CD4-positive, alpha-beta T cell treated with Interleukin-4 for 4 hours (primary cell): ENCODE measurements around the gene ATG4A.

ENCODE experiments used
- DNase-seq: peaks from one replicate; pipeline ENCODE4 v3.0.0-alpha.2; 2020

The ATG4A gene, protein sequence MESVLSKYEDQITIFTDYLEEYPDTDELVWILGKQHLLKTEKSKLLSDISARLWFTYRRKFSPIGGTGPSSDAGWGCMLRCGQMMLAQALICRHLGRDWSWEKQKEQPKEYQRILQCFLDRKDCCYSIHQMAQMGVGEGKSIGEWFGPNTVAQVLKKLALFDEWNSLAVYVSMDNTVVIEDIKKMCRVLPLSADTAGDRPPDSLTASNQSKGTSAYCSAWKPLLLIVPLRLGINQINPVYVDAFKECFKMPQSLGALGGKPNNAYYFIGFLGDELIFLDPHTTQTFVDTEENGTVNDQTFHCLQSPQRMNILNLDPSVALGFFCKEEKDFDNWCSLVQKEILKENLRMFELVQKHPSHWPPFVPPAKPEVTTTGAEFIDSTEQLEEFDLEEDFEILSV

DNA sequence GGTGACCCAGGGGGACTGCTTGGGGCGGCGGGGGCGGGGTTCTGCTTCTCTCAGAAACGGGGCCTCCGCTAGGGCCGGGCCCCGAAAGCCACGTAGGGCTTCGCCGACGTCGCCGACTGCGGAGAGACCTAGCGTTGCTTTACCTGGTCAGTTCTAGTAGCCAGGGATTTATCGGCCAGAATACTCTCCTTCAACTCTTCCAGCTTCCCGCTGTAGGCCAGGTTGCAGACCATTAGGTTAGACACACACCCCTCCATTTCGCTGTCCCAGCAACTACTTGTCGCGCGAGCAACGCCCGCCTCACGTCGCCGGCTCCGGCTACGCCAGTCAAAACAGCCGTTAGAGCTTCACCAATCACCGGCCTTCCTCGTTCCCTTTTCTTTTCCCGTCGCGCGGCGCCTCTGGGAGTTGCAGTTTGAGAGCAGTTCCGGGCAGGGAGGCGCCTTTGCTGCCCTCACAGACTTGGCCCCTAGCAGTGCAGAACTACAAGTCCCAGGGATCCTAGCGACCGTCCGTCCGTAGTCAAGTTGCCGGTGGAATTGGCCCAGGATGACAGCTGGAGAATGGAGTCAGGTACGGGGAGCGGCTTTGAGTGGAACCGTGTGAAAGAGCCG lies at the start of gene ATG4A, which contains the start of gene PSMD10:
TSS of gene ATG4A (plus strand) at position 515 of the 614 bp plus-strand sequence. CDS start at position 564, 49 bp downstream.
TSS of gene PSMD10 (minus strand) at position 279 of the 614 bp plus-strand sequence. CDS start at position 257, 22 bp downstream.
- peak; percentile 88 for DNase-seq

DNA sequence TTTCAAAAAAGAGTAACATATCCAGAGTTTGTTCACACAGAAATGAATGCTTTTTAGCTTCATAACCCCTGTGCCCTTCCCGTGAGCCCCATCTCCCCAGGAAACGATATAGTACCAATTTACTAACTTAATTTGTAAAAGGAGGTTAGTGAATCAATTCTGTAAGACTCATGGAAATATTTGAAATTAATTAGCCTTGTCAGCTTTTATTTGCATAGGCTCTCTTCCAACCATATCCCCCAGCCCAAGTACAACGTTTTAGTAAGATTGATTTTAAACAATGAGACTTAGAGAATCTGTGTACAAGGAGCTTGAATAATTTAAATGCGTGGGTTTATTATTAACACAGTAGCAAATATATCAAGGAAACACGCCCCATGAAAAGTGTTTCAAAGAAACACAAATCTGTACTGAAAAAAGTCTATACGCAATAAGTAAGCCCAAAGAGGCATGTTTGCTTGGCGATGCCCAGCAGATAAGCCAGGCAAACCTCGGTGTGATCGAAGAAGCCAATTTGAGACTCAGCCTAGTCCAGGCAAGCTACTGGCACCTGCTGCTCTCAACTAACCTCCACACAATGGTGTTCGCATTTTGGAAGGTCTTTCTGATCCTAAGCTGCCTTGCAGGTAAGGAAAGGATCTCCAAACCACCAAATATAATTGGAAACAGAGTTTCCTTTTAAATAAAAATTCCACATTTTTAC lies 46.9 kb upstream of the ATG4A start, which contains the start of gene VSIG1:
TSS of gene VSIG1 (plus strand) at position 512 of the 703 bp plus-strand sequence. CDS start at position 578, 66 bp downstream.
- no peak for DNase-seq

DNA sequence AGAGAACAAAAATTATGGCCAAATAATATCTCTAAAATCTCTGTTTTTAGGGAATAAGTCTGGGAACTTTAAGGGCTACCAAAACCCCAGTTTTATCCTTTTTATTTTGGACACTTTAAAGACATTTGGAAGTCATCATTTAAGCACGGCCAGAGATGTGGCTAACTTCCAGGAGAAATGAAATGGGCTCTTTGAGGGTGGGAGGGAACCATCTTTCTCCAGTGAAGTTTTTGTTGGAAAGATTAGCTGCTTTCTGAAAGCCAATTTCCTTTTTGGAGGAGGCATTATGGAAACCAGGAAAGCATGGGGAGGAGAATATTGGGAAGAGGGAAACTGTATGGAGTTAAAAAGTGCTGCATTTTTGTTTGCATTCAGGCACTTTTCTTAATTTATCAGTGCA lies 41.9 kb upstream of the ATG4A start:
- no peak for DNase-seq

DNA sequence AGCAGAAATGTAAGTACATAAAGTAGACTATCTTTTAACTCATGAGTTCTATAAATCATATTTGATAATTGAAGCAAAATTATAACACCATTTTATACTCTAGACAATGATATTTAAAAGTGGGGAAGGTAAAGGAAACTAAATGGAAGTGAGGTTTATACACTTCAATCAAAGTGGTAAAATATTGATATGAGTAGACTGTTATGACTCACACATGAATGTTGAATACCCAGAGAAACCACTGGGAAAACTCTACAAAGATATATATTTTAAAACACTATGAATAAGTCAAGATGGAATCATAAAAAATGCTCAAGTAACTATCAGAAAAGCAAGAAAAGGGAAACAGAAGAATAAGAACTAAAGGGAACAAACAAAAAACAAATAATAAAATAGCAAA lies 38.4 kb upstream of the ATG4A start:
- no peak for DNase-seq

DNA sequence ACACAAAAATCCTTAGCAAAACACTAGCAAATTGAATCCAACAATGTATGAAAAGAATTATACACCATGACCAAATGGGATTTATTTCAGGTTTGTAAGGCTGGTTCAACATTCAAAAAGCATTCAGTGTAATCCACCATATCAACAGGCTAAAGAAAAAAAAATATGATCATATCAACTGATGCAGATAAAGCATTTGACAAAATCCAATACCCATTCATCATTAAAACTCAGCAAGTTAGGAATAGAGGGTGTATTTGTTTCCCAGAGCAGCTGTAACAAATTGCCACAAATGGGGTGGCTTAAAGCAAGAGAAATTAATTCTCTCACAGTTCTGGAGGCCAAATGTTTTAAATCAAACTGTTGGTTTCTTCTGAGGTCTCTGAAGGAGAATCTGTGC lies 36.0 kb upstream of the ATG4A start:
- DNase-seq, result no peak

DNA sequence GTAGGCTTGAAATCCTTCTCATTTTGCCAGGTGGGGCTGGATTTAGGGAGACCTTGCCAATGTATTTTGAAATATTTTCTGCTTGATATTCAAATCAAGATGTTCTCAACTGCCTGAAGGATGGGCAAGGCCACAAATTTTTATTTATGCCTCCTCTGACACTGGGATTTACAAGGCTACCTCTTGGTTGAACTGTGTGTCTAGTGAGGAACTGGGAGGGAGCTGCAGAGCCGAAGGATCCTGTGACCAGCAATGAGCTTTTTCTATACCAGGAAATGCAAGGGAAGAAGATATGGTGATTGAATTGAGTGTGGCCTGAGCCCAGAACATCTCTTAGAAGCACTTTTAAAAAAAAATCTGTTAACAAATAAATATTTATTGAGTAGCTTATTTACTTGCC lies 31.8 kb upstream of the ATG4A start:
- DNase-seq, result no peak

DNA sequence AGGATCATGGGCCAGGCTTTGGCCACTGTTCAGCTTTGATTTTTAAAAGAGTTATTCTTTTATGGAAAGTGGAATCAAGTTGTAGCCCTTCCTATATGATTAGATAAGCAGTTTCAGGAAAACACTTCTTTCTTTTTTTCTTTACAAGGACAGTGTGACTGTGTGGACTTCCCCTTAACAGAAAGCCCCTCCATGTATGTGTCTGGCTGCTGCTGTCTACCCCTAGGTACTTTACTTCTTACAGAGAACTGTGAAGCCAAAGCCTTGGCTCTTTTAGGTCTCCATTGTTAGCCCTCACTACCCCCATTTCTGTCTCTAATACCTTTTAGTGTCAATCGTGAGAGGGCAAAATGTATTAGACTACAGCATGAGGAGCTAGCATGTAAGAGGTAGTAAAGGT lies 27.6 kb upstream of the ATG4A start:
- DNase-seq, result no peak

DNA sequence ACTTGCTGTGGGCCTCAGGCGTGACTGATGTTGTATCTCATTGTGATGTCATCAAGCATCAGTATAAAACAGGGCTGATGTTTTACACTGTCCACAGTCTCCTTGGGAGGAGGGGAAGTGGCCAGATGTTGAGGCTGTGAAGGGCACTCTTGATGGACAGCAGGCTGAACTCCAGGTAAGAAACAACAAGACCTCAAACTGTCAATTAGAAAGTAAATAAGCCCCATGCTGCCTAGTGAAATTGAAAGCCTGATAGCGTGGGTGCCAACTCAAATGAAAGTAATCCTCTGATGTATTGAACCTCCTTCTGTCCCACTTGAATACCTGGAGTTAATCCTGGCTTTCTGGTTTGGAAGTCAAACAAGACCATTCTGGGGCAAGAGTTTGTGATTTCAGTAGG lies 27.0 kb upstream of the ATG4A start:
- DNase-seq, result no peak

DNA sequence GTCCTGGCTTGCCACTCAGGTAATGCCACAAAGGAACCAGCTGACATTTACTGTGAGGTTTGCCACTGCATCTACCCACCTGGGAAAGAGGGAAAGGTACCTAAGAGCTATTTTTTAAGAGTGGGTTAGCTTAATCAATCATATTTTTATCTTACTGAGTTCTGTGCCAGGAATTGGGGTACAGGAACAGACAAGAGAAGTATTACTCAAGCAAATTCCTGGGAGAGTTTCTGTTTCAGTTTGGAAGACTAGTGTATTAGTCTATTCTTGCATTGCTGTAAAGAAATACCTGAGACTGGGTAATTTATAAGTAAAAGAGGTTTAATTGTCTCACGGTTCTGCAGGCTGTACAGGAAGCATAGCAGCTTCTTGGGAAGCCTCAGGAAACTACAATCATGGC lies 23.5 kb upstream of the ATG4A start:
- DNase-seq, result no peak

DNA sequence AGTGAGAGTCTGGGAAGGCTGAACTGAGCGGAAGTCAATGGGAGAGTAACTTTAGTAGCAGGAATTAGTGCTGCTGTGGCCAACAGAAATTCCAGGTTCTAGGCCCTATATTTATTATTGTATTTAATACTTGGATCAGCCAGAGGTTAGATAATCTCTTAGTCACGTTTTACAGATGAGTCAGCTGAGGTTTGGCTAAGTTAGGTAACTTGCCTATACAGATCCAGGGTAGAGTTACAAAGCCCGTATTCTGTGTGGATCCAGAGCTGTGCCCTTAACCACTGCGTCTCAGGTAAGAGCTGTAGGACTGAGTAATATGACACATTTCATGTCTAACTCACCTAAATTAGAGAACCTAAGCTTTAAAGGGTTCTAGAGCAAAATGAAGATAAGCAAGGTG lies 20.7 kb upstream of the ATG4A start:
- DNase-seq, result peak; percentile 14

DNA sequence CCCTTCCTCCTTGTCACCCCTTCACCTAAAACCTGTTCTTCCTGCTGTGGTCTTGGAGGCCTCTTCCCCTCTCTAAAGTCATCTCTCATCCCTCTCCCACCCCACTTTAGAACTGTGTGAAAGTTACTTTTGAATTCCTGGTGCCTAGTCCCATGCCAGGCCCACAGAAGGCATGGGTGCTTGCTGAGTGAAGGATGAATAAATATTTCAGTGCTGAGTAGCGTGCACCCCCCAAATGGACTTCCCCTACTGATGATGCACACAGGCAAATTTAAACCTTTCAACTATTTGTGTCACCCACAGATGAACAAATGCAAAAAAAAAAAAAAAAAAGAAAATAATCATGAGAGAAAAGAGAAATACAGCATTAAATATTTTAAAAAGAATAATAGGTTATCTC lies 20.0 kb upstream of the ATG4A start:
- DNase-seq, result no peak

DNA sequence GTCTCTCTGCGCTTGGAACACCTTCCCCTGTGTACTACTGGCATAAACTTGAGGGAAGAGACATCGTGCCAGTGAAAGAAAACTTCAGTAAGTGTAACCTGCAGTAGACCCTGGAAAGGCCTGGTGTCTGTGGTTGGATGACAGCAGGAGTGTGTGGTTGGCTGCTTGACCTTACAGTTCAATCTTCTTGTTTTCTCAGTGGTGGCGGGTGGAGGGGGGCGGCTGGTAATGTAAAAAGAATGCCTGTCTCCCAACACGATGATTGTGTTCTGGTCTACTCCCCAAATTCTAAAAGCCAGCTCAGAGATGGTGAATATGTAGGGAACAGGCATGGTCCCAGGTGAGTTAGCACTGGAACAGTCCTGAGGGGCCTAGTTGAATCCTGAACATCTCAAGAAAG lies 18.8 kb upstream of the ATG4A start:
- no peak for DNase-seq

DNA sequence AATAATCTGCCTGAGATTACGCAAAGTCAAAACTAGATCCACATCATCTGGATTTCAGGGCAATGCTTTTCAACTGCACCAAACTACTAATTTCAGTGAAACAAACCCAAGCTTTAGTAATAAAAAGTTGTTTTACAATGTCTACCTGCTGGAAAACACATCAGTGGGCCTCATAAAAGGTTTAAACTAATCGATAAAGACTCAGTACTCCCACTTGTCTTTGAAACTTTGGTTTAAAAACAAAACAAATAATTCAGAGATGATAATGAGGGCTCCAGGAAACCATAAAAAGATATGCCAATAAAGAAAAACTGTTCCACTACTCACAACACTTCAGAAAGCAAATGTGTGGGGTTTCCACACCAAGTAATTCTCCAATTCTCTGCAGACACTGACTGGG lies 10.5 kb upstream of the ATG4A start:
- DNase-seq, result no peak

DNA sequence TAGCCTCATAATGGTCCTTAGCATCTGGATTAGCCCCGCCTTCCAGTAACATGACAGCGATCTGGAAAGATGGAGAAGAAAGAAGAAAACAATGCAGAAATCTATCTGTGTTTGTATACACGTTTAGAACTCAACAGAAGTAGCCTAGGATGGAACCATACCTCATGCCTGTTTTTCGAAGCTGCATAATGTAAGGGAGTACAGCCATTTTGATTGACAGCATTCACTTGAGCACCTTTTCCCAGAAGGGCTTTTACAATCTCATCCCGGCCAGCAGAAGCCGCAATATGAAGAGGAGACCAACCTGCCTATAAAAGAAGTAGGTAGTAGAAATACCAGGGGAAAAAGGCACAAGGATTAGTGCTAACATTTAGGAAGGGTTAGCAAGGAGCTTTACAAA lies 3.8 kb upstream of the ATG4A start:
- DNase-seq, result no peak

DNA sequence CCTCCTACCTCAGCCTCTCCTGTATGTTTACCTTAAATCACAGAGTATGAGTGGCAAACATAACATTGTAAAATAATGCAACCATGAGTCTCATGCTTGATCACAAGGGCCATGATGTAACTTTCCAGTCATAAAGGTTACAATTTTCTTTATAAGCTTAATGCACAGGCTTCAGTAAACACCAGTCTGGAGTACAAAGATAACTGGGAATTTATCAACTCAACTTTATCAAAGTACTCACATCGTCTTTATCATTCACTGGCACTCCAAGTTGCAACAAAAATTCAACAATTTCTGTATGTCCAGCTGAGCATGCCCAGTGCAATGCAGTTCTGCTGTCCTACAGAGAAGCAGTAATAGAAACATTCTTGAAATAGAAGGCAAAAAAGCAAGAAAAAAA lies 3.1 kb upstream of the ATG4A start:
- DNase-seq, result no peak

DNA sequence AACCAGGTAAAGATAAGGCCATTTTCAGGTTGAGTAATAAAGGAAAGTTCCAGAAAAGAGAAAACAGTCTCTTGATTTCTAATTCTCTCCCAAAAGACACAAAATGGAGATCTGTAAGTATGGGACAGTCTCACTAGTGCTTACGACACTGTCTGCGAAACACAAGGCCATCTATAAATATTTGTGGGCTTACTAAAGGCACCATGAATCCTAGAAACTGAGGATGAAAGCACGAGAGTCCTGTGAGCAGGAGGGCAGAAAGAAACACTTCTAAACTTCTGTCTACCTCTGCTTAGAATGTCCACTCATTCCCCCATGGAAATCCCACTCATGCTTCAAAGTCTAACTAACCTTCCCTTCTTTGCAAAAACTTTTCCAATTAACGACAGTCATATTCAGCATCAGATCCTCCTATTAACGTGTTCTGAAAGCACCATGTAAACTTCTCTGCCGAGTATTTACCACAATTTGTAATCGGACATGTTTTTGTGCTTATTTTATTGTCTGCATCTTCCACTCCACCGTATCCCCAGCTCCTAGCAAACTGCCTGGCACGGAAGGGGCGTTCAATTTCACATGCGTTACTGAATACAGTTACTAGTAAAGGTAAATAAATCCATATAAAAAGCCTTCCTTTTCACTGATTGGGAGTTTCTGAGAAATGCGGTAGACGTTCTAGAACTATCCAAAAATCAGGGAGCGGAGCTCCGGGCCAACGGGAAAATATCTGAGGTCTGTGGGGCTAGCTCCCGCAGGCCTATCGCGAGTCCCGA lies 901 bp upstream of the ATG4A start:
- no peak for DNase-seq

DNA sequence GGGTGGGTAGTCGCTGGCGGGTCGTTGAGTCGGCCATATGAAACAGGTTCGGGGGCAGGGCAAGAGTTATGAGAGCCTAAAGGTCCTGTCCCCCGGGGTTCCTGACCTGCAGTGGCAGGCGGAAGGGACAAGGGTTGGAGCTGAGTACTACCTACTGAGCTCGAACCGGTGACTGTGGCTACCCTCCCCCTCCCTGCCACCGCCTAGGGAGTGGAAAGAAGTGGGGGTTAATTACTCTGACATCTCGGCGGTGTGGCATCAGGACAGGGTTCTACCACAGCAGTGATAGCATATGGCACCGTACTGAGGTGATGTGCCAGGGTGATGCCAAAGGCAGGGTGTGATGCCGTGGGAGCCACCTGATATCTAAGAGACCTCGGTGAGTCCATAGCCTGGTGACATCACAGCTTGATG lies 307 bp downstream of the ATG4A start:
- no peak for DNase-seq

DNA sequence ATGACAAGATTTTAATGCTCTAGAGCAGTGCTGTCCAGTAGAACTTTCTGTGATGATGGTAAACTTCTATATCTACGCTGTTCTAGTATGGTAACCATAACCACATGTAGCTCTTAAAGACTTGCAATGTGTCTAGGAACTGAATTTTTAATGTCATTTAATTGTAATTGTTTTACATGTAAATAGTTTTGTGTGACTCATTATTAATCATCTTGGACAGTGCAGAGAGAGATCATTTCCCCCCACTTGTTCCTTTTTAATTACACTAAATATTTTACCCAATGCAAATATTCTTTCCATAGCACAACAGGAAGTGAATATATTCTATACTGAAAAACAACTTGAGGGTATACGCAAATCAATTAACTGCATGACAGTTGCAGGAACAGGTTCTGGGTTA lies 5.8 kb downstream of the ATG4A start:
- no peak for DNase-seq

DNA sequence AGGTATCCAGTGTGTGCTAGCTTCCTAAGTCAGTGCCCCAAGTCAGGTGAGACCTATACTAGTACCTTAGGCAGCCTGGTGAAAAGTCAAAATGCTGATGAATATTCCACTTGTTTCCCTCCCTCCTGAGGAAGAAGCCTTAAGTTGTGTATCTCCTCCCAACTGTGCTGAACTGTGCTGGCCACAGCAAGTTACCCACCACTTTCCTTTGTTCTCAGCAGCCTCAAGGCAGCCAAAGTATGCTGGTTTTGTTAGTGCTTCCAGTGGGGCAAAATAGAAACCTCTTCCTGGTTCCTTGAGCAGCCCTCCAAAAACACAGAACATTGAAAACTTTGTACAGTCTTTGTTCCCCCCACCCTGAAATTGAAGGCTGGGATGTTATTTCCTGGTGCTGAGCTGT lies 13.9 kb downstream of the ATG4A start:
- DNase-seq, result no peak

DNA sequence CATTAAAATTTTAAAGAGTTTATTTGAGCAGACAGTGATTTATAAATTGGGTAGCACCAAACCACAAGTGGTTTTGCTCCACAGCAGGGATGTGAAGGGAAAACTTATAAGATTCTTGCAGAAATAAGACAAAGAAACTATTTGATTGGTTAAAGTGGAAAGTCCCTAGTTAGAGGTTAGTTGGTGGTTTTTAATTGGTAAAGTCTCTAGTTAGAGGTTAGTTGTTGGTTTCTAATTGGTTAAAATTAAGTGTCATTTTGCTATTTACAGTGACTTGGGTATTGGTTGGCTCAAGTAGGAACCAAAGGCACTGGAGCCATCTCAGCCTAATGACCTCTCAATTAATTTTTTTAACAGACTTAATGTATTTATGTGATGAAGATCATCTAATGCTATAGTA lies 23.0 kb downstream of the ATG4A start:
- DNase-seq, result no peak

DNA sequence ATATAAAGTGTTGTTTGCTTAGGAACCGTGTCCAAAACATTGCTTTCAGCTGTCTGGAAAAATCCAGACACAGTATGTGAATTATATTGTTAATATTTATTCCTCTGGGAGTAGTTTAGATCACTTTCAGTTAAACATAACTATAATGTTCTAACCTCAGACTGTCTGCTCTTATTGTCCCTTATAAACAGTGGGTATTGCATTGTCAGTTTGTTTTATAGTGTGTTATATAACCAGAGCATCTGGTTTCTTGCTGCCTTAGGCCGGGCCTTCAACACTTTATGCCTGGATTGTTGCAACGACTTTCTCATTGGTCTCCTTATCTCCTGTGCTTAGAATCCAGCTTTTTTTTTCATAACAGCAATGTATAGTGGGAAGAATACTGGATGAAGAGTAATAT lies 26.4 kb downstream of the ATG4A start:
- no peak for DNase-seq

DNA sequence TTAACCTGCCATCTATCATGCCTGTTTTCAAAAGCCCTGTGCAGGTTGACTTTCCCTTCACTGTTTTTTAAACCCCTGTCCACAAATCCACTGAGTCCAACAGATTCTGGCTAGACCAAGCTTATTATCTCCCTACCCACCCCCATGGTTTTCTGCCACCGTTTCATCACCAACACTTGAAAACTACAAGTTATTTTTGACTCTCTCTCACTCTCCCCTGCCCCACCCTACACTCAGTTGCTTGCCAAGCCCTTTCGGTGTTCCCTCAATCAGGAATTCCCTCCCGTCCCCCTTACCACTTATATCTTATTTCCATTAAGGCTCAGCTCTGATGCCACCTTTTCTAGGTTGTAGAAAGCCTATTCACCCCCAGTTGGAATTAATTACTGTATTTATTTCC lies 29.7 kb downstream of the ATG4A start:
- DNase-seq, result no peak

DNA sequence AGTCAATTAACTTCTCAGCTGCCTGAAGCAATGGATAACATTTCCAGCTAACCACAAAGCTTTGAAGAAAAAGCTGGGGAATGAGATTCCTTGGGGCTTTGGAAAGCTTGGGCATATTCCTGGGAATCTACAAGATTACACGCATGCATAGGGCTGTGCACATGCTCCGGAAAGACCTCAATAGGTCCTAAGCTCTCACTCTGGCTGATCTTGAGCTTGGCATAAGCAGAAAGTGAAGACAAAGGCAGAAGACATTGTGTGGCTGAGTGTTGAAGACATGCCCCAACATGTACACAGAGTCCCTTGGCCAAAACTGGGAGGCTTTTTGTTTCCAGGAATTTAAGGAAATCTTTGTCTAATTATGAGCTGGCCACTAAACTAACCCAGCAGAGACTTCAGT lies 31.2 kb downstream of the ATG4A start:
- DNase-seq, result no peak
